NCI-H774 (cell line): Measurements from ENCODE around the gene CFAP299.
"Not testable (repeated sequence)": the region's sequence is repeated elsewhere in the genome, so short reads cannot be mapped to it uniquely, and the experiment has no call there.

ENCODE experiments used
- DNase-seq: peaks from one replicate; lab custom pipeline; 2025; lab: John Stamatoyannopoulos, UW

Gene CFAP299

GRCh38 chr4:80610199-80610598, 274.7 kb downstream of the CFAP299 start:
- DNase-seq = no peak

GRCh38 chr4:80610845-80611677, 275.5 kb downstream of the CFAP299 start:
- no peak for DNase-seq

GRCh38 chr4:80611678-80611979, 276.1 kb downstream of the CFAP299 start:
- DNase-seq = no peak

- DNase-seq = no peak
Measured at GRCh38 chr4:80613470-80613869, 277.9 kb downstream of the CFAP299 start.

- no peak for DNase-seq
Measured at GRCh38 chr4:80614319-80614718, 278.8 kb downstream of the CFAP299 start.

- no peak for DNase-seq
Measured at GRCh38 chr4:80615099-80615498, 279.6 kb downstream of the CFAP299 start.

- DNase-seq = no peak
Measured at GRCh38 chr4:80619070-80619674, 283.6 kb downstream of the CFAP299 start.

- DNase-seq = no peak
Measured at GRCh38 chr4:80631861-80632260, 296.3 kb downstream of the CFAP299 start.

- no peak for DNase-seq
Measured at GRCh38 chr4:80637190-80637589, 301.7 kb downstream of the CFAP299 start.

- DNase-seq = no peak
Measured at GRCh38 chr4:80646061-80646460, 310.5 kb downstream of the CFAP299 start.

- no peak for DNase-seq
Measured at GRCh38 chr4:80655662-80656061, 320.1 kb downstream of the CFAP299 start.

GRCh38 chr4:80670118-80670517, 334.6 kb downstream of the CFAP299 start:
- not testable (repeated sequence) for DNase-seq

- no peak for DNase-seq
Measured at GRCh38 chr4:80678413-80678812, 342.9 kb downstream of the CFAP299 start.

GRCh38 chr4:80680934-80681333, 345.4 kb downstream of the CFAP299 start:
- DNase-seq = no peak

GRCh38 chr4:80685214-80685613, 349.7 kb downstream of the CFAP299 start:
- no peak for DNase-seq

GRCh38 chr4:80687736-80688135, 352.2 kb downstream of the CFAP299 start:
- not testable (repeated sequence) for DNase-seq

GRCh38 chr4:80694171-80694570, 358.6 kb downstream of the CFAP299 start:
- DNase-seq = no peak

GRCh38 chr4:80705311-80705710, 369.8 kb downstream of the CFAP299 start:
- DNase-seq = no peak

- no peak for DNase-seq
Measured at GRCh38 chr4:80709082-80709869, 373.7 kb downstream of the CFAP299 start.

GRCh38 chr4:80710748-80711451, 375.4 kb downstream of the CFAP299 start:
- DNase-seq = no peak

- no peak for DNase-seq
Measured at GRCh38 chr4:80711956-80712355, 376.4 kb downstream of the CFAP299 start.

- DNase-seq = peak; percentile 12
Measured at GRCh38 chr4:80713409-80713808, 377.9 kb downstream of the CFAP299 start.
